Fibroblast of the conjunctiva (primary cell): ENCODE measurements around the gene THADA.
"Not testable (repeated sequence)": the region's sequence is repeated elsewhere in the genome, so short reads cannot be mapped to it uniquely, and the experiment has no call there.

Source experiments
- DNase-seq: peaks from one replicate; pipeline ENCODE4 v3.0.0-alpha.2; 2010; ENCODE audit warnings: low read depth

The THADA gene

GRCh38 chr2:43541165-43541564 is 54.7 kb downstream of the THADA start:
- no peak for DNase-seq

- peak; percentile 99 for DNase-seq
Observed at GRCh38 chr2:43540021-43540779, 55.6 kb downstream of the THADA start.

- DNase-seq, result no peak
Observed at GRCh38 chr2:43539436-43539835, 56.4 kb downstream of the THADA start.

GRCh38 chr2:43538034-43538670 is 57.7 kb downstream of the THADA start:
- no peak for DNase-seq

- no peak for DNase-seq
Observed at GRCh38 chr2:43537137-43537536, 58.7 kb downstream of the THADA start.

GRCh38 chr2:43534569-43534968 is 61.3 kb downstream of the THADA start:
- DNase-seq, result no peak

GRCh38 chr2:43532572-43532971 is 63.3 kb downstream of the THADA start:
- DNase-seq, result not testable (repeated sequence)

- no peak for DNase-seq
Observed at GRCh38 chr2:43531251-43531650, 64.6 kb downstream of the THADA start.

- DNase-seq, result no peak
Observed at GRCh38 chr2:43526994-43527393, 68.8 kb downstream of the THADA start.

- no peak for DNase-seq
Observed at GRCh38 chr2:43525506-43525905, 70.3 kb downstream of the THADA start.

- DNase-seq, result no peak
Observed at GRCh38 chr2:43524177-43524965, 71.5 kb downstream of the THADA start.

- DNase-seq, result no peak
Observed at GRCh38 chr2:43522177-43522576, 73.7 kb downstream of the THADA start.

- no peak for DNase-seq
Observed at GRCh38 chr2:43521568-43521967, 74.3 kb downstream of the THADA start.

GRCh38 chr2:43520919-43521318 is 74.9 kb downstream of the THADA start:
- no peak for DNase-seq

GRCh38 chr2:43519643-43520221 is 76.1 kb downstream of the THADA start:
- DNase-seq, result peak; percentile 80

- DNase-seq, result no peak
Observed at GRCh38 chr2:43518718-43519117, 77.1 kb downstream of the THADA start.

- DNase-seq, result no peak
Observed at GRCh38 chr2:43518181-43518580, 77.7 kb downstream of the THADA start.

GRCh38 chr2:43515807-43516497 is 79.9 kb downstream of the THADA start:
- DNase-seq, result no peak

- no peak for DNase-seq
Observed at GRCh38 chr2:43515248-43515647, 80.6 kb downstream of the THADA start.

- no peak for DNase-seq
Observed at GRCh38 chr2:43513796-43514195, 82.0 kb downstream of the THADA start.

- DNase-seq, result no peak
Observed at GRCh38 chr2:43513216-43513615, 82.6 kb downstream of the THADA start.

GRCh38 chr2:43511199-43511598 is 84.6 kb downstream of the THADA start:
- no peak for DNase-seq
